ENCODE measurements around the gene ACY1. TPM values are rescaled to one million over a fixed set of nuclear protein-coding genes. Genes with fewer than 3 reads are reported as not detected.
"Not testable (repeated sequence)": the region's sequence is repeated elsewhere in the genome, so short reads cannot be mapped to it uniquely, and the experiment has no call there.

Gene ACY1
- total RNA-seq, 1 experiment from 2014 or later, result 66.1 TPM

- no peak for DNase-seq (ENCODE audit: low spot score)
Observed at GRCh38 chr3:51983578-51984268, 388 bp downstream of the ACY1 start.

GRCh38 chr3:51984269-51984647 lies 923 bp downstream of the ACY1 start:
- no peak for DNase-seq (ENCODE audit: low spot score)

GRCh38 chr3:51985063-51985462 lies 1.7 kb downstream of the ACY1 start:
- DNase-seq (ENCODE audit: low spot score), result no peak

GRCh38 chr3:51986010-51986947 lies 2.9 kb downstream of the ACY1 start:
- DNase-seq (ENCODE audit: low spot score), result no peak

GRCh38 chr3:51987568-51987967 lies 4.2 kb downstream of the ACY1 start:
- no peak for DNase-seq (ENCODE audit: low spot score)

- DNase-seq (ENCODE audit: low spot score), result no peak
Observed at GRCh38 chr3:51988286-51989146, 5.2 kb downstream of the ACY1 start.

- DNase-seq (ENCODE audit: low spot score), result not testable (repeated sequence)
Observed at GRCh38 chr3:51990501-51990971, 7.2 kb downstream of the ACY1 start.

GRCh38 chr3:51992017-51992682 lies 8.8 kb downstream of the ACY1 start:
- DNase-seq (ENCODE audit: low spot score), result no peak

GRCh38 chr3:51993657-51994056 lies 10.3 kb downstream of the ACY1 start:
- DNase-seq (ENCODE audit: low spot score), result not testable (repeated sequence)

- DNase-seq (ENCODE audit: low spot score), result no peak
Observed at GRCh38 chr3:51994530-51994929, 11.2 kb downstream of the ACY1 start.

GRCh38 chr3:51995346-51996163 lies 12.2 kb downstream of the ACY1 start, which contains the start of gene RPL29:
Gene RPL29 (minus strand): TSS chr3:51995895. CDS start chr3:51995461, 434 bp downstream.
- peak; percentile 91 for DNase-seq (ENCODE audit: low spot score)

- no peak for DNase-seq (ENCODE audit: low spot score)
Observed at GRCh38 chr3:51997172-51997571, 13.8 kb downstream of the ACY1 start.

GRCh38 chr3:51997935-51998596 lies 14.7 kb downstream of the ACY1 start:
- DNase-seq (ENCODE audit: low spot score), result peak; percentile 53

- DNase-seq (ENCODE audit: low spot score), result no peak
Observed at GRCh38 chr3:51998774-51999173, 15.4 kb downstream of the ACY1 start.

- no peak for DNase-seq (ENCODE audit: low spot score)
Observed at GRCh38 chr3:51999846-52000245, 16.5 kb downstream of the ACY1 start.

- peak; percentile 48 for DNase-seq (ENCODE audit: low spot score)
Observed at GRCh38 chr3:52001443-52001974, 18.2 kb downstream of the ACY1 start.

GRCh38 chr3:52002748-52003147 lies 19.4 kb downstream of the ACY1 start:
- DNase-seq (ENCODE audit: low spot score), result no peak

GRCh38 chr3:52004163-52004787 lies 20.9 kb downstream of the ACY1 start:
- DNase-seq (ENCODE audit: low spot score), result no peak

- DNase-seq (ENCODE audit: low spot score), result no peak
Observed at GRCh38 chr3:52004906-52005395, 21.6 kb downstream of the ACY1 start.
